Gastroesophageal sphincter (tissue), 3 donors: Measurements from ENCODE around the gene PLD5.

Experiments
- EP300 ChIP-seq: sonication (generic); formaldehyde crosslinking; IDR thresholded peaks from one replicate; pipeline ENCODE4 v1.6.1; 2017; ENCODE audit warnings: antibody characterized with exemption, mild to moderate bottlenecking
- POLR2A ChIP-seq, 2 donors: fragments of 450-650 bp; IDR thresholded peaks; one replicate each; pipeline ENCODE4 v1.6.1; 2017; ENCODE audit warnings: antibody characterized with exemption in 2 of 2, mild to moderate bottlenecking in 2 of 2, moderate library complexity in 1 of 2
- POLR2AphosphoS5 ChIP-seq: sonication (generic); formaldehyde crosslinking; IDR thresholded peaks from one replicate; pipeline ENCODE4 v1.6.1; 2017; ENCODE audit warnings: antibody characterized with exemption
- TF ChIP-seq, protein P1 (sequence below), 4 experiments: fragments of 200-600 bp in 2 of 4; fragments of 450-650 bp in 2 of 4; sonication (generic) in 1 of 4; IDR thresholded peaks; one replicate each; pipeline ENCODE4 v1.5.1; 2017 to 2019; ENCODE audit warnings: antibody characterized with exemption in 4 of 4, mild to moderate bottlenecking in 2 of 4, moderate library complexity in 2 of 4

- TF ChIP-seq, protein P1, sequence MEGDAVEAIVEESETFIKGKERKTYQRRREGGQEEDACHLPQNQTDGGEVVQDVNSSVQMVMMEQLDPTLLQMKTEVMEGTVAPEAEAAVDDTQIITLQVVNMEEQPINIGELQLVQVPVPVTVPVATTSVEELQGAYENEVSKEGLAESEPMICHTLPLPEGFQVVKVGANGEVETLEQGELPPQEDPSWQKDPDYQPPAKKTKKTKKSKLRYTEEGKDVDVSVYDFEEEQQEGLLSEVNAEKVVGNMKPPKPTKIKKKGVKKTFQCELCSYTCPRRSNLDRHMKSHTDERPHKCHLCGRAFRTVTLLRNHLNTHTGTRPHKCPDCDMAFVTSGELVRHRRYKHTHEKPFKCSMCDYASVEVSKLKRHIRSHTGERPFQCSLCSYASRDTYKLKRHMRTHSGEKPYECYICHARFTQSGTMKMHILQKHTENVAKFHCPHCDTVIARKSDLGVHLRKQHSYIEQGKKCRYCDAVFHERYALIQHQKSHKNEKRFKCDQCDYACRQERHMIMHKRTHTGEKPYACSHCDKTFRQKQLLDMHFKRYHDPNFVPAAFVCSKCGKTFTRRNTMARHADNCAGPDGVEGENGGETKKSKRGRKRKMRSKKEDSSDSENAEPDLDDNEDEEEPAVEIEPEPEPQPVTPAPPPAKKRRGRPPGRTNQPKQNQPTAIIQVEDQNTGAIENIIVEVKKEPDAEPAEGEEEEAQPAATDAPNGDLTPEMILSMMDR (IDR thresholded peaks at IDR 0.05), result no peak
- no peak for TF ChIP-seq POLR2AphosphoS5
- no peak for TF ChIP-seq POLR2A (IDR thresholded peaks at IDR 0.05)
- no peak for TF ChIP-seq EP300
These were observed 95.9 kb downstream of the PLD5 start for GRCh38 chr1:242428399-242429190.
